ENCODE measurements around the gene TCEA3. TPM values are rescaled to one million over a fixed set of nuclear protein-coding genes. Genes with fewer than 3 reads are reported as not detected.

The TCEA3 gene
- total RNA-seq, 3 donors from 2014 or later, result 95.7 to 200 (median 125) TPM

DNA sequence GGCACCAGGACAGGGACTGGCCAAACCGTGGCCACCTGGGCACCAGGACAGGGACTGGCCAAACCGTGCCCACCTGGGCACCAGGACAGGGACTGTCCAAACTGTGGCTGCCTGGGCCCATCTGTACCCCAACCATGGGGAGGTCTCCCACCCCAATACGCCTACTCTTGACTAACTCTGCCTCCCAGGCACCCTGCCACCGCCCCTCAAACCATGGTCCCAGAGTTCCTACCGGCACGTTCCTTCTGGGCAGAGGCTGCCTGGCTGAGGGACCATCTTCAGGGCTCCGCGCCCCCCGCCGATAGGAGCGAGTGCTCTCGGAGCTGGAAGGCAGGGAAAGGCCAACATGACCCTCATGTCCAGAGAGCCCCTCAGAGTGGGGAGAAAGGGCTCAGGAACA is 6.3 kb upstream of the TCEA3 start:
- TF ChIP-seq, protein P1, sequence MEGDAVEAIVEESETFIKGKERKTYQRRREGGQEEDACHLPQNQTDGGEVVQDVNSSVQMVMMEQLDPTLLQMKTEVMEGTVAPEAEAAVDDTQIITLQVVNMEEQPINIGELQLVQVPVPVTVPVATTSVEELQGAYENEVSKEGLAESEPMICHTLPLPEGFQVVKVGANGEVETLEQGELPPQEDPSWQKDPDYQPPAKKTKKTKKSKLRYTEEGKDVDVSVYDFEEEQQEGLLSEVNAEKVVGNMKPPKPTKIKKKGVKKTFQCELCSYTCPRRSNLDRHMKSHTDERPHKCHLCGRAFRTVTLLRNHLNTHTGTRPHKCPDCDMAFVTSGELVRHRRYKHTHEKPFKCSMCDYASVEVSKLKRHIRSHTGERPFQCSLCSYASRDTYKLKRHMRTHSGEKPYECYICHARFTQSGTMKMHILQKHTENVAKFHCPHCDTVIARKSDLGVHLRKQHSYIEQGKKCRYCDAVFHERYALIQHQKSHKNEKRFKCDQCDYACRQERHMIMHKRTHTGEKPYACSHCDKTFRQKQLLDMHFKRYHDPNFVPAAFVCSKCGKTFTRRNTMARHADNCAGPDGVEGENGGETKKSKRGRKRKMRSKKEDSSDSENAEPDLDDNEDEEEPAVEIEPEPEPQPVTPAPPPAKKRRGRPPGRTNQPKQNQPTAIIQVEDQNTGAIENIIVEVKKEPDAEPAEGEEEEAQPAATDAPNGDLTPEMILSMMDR (IDR thresholded peaks at IDR 0.05), result no peak
- H3K4me3 ChIP-seq, result no peak overlapping the region
- no peaks in the 10 kb centered on the region for H3K9me3 ChIP-seq
- peaks cover 5% of the 10 kb centered on the region for H3K4me1 ChIP-seq (ENCODE audit: low read depth)
- ATAC-seq (no peak), DNase-seq (no peak)
- intact Hi-C loops (cut with DNase I, micrococcal nuclease), result no loop called here
- H3K36me3 ChIP-seq (ENCODE audit: low read depth), result no peaks in the 10 kb centered on the region

DNA sequence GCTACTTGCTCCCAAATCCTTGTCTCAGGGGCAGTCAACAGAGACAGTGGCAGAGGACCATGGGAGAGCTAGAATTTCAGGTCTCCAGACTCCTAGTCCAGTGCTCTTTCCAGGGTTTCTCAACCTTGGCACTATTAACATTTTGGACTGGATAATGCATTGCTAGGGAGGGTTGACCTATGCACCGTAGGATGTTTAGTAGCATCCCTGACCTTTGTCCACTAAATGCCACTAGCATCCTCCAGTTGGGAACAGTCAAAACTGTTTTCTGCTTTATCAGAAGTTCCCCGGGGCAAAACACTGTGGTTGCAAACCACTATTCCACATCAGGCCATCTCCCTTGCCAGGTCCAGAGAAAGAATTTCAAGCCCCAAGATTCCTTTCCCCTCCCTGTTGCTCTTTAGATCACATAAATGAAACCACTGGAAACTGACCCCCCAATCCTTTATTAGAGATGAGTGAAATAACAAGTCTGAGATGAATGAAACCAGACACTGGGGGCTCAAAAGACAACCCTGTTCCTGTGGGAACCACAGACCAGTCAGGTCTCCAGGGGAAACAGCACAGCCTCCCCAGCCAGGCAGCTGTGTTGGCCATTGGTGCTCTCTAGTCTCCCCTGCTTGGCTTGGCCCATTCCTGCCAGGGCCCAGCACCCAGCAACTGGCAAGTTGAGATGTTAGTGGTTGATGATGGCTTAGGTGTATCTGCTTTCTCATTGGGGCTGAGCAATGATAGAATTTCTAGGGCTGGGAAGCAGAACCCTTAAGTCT is 3.8 kb upstream of the TCEA3 start:
- intact Hi-C loops (cut with DNase I, micrococcal nuclease), result no loop called here
- DNase-seq (no peak), ATAC-seq (no peak)
- no peaks in the 10 kb centered on the region for H3K9me3 ChIP-seq
- H3K4me3 ChIP-seq, result no peak overlapping the region
- no peaks in the 10 kb centered on the region for H3K36me3 ChIP-seq (ENCODE audit: low read depth)
- peaks cover 4% of the 10 kb centered on the region for H3K4me1 ChIP-seq (ENCODE audit: low read depth)
- TF ChIP-seq, protein P1 (IDR thresholded peaks at IDR 0.05), result no peak

DNA sequence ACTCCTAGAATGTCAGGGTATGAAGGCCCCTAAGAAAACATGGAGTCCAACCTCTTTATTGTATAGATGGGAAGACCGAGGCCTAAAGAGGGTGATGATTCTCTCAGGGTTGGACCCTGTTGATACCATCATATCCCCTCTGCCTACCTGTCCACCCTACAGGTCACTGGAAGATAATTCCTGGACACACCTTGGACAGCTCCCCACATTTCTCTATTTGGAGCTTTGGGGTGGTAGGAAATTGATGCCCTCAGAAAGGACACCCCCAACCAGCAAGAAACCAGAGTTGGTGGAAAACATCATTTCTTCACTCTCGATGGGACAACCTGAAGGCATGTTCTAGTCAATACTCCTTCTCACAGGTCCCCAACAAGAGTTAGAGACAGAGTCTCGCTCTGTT is 3.0 kb upstream of the TCEA3 start:
- Histone ChIP-seq H3K9me3 (no peaks in the 10 kb centered on the region), H3K4me3 (no peak overlapping the region), H3K4me1 (ENCODE audit: low read depth) (peaks cover 12% of the 10 kb centered on the region), H3K36me3 (ENCODE audit: low read depth) (no peaks in the 10 kb centered on the region)
- DNase-seq, result no peak
- TF ChIP-seq, protein P1 (IDR thresholded peaks at IDR 0.05), result no peak
- ATAC-seq, result no peak
- intact Hi-C loops (cut with DNase I, micrococcal nuclease), result no loop called here

DNA sequence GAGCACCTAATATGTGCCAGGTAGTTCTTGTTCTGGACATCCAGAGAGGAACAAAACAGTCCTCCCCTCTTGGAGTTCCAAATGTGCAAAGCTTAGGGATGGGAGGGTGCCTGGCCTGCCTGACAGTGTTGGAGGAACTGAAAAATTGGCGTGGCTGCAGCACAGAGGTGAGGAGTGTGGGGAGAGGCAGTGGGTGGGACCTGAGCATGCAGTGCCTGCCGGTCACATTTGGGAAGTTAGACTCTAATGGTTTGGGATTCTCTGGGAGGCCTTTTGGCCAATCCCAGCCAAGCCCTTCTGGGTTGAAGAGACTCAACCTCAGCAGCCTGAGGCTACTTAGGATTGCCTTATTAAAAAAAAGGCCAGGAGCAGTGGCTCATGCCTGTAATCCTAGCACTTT is 2.3 kb upstream of the TCEA3 start:
- no peak overlapping the region for H3K4me3 ChIP-seq
- TF ChIP-seq, protein P1 (IDR thresholded peaks at IDR 0.05), result no peak
- intact Hi-C loops (cut with DNase I, micrococcal nuclease), result no loop called here
- no peaks in the 10 kb centered on the region for H3K9me3 ChIP-seq
- no peak for ATAC-seq
- H3K36me3 ChIP-seq (ENCODE audit: low read depth), result no peaks in the 10 kb centered on the region
- DNase-seq, result peak in 2 of 3 donors; percentile 50 to 53
- H3K4me1 ChIP-seq (ENCODE audit: low read depth), result peaks cover 19% of the 10 kb centered on the region

DNA sequence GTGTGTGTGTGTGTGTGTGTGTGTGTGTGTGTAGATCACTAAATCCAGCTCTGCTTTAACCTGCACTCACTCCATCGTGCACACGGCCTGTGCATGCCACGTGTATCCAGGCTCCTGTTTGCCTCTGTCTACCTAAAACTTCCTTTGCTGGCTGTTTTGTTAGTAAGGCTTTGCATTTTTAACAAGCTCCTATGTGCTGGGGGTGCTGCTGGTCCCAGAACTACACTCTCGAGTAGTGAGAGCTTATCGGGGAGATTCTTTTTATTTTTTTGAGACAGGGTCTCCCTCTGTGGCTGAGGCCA is 596 bp upstream of the TCEA3 start:
- Histone ChIP-seq H3K4me3 (no peak overlapping the region), H3K36me3 (ENCODE audit: low read depth) (no peaks in the 10 kb centered on the region), H3K4me1 (ENCODE audit: low read depth) (peaks cover 26% of the 10 kb centered on the region), H3K9me3 (no peaks in the 10 kb centered on the region)
- ATAC-seq (no peak), DNase-seq (no peak)
- intact Hi-C loops (cut with DNase I, micrococcal nuclease), result no loop called here
- TF ChIP-seq, protein P1 (IDR thresholded peaks at IDR 0.05), result no peak
